Pulmonary artery endothelial cell (primary cell): ENCODE measurements around the gene ZNF410. TPM values are rescaled to one million over a fixed set of nuclear protein-coding genes. Genes with fewer than 3 reads are reported as not detected.

ENCODE experiments used
- DNase-seq: peaks from one replicate; pipeline ENCODE4 v3.0.0-alpha.2; 2011; ENCODE audit warnings: low read depth, low spot score
- total RNA-seq: library from RNA; depleted of rRNA; stranded (reverse); fragments of >200 nt; gene quantifications from 2 replicates; pipeline ENCODE4 v1.2.3, GENCODE V29; 2014

The ZNF410 gene
- total RNA-seq, 1 donor from 2014 or later: 56.8 TPM

DNA sequence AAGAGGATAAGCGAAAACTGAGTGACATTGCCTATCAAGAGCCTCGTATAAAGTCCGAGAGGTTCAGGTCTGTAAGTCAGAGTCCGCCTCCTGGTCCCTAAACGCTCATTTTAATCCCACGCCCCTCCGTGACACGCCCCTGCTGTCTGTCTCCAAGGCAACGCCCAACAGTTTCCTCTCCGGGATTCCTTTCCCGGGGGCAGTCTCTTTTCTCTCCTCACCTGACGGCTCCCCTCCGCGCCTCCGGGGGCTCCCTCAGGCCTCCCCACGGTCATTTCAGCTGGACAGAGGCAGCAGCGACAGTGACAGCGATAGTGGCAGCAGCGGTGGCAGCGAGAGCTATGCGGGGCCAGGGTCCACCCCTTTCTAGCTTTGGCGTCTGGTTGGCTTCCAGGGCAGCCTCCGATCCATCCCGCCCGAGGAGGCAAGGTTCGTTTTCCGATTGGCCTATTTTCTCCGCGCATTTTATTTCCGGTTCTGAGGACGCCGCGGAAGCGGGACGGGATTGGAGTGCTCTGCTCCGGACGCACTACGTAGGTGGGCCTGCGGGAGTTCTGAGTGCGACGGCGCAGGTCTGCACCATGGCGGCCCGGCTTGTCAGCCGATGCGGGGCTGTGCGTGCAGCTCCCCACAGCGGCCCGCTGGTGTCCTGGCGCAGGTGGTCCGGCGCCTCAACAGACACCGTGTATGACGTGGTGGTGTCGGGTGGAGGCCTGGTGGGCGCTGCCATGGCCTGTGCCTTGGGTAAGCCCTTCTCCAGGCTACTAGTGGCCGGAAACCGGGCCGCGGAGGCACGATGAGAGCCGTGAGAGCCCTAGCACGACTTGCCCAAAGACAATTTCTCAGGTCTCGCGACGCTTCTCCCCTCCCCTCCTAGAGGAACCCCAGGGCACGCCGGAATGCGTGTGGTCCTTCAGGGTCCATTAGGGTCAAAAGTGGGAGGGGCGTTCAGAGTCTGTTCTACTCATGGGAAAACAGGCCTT, 63.4 kb downstream of the ZNF410 start, which contains the start of the genes COQ6 and FAM161B:
COQ6 (plus strand) TSS at position 551 of the 983 bp plus-strand sequence; CDS start at position 582, 31 bp downstream.
FAM161B (minus strand) TSS at position 343 of the 983 bp plus-strand sequence; CDS start at position 275, 68 bp downstream.
- DNase-seq: peak; percentile 87

DNA sequence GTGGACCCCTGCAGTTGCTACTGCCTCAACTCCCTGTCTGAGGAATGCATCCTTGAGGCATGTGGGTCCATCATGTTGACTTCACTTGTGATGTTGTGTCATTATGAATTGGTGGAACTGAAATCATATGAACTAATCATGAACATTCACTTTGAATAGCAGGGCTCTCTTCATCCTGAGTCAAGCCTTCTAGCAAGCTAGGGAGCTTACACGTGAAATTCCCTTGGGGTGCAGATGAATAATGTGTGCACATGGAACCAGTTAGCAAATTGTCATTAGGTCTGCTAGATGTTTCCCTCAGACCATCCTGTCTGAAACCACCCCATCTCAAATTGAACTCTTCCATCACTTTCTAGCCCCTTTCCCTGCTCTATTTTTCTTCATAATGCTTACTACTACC, 67.1 kb downstream of the ZNF410 start:
- DNase-seq: no peak

DNA sequence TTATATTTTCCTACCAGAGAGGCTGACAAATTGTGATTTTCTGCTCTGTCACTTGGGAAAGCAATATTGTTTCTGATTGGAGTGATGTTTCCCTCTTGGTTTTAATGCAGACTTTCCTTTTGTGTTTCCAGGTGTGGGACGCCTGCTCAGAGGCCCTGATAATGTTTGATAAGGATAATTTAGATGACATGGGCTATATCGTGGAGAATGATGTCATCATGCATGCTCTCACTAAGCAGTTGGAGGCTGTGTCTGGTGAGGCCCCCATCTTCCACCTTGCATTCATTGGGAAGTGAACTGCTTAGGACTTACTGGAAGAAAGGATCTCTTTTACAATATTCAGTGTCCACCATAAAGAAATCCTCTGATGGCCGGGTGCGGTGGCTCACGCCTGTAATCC, 69.0 kb downstream of the ZNF410 start:
- no peak for DNase-seq

DNA sequence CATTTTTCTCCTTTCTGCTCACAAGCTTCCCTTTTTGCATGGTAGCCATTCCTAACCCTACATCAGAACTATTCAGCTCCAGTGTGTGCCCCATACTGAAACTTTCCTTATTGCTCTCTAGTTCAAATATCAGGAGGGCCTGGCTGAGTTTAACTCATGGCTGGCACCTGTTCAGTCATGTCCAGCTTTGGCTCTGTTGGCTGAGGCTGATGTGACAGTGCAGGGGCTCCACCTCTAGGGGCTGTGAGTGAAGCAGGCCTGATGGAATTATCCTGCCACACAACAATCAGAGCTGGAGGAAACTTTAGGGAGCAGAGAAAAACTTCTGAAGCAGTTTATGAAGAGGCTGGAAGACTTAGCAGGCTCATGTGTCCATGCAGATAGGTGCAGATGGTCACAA, 71.9 kb downstream of the ZNF410 start:
- DNase-seq: no peak

DNA sequence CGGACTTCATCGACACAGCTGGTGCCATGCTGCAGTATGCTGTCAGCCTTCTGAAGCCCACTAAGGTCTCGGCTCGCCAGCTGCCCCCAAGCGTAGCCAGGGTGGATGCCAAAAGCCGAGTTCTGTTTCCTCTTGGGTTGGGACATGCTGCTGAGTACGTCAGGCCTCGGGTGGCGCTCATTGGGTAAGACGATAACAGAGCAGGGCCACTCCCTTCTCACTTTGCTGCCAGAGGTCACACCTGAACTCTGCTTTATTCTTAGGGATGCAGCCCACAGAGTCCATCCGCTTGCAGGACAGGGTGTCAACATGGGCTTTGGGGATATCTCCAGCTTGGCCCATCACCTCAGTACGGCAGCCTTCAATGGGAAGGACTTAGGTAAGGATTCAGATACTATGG, 74.5 kb downstream of the ZNF410 start:
- no peak for DNase-seq

DNA sequence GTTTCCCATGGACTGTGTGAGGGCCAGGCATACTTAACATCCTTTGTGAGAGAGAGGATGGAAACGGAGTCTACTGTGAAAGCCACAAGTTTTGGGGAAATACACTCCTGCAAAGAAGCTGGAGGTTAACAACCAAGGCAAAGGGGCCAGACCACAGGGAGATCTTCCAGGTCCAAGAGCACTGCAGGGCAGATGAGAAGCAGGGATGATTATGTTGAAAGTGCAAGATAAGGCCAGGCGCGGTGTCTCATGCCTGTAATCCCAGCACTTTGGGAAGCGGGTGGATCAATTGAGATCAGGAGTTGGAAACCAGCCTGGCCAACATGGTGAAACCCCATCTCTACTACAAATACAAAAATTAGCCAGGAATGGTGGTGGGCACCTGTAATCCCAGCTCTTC, 78.6 kb downstream of the ZNF410 start:
- DNase-seq: no peak

DNA sequence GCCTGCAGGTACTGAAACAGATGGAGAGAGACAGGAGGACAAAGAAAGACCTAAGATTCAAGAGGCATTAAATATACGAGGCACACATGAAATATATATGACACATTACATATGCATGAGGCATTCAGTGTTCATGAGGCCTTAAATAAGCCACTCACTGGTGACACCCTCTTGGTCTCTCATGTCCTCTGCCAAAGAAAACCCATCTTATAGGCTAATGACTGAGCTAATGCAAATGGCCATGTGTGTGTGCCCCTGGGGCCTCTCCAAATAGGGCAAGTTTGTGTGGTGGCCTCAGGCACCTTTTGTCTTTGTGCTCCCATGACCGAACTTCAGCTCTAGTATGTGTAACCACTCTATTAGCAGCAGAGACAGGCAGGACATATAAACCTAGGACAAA, 82.2 kb downstream of the ZNF410 start:
- no peak for DNase-seq

DNA sequence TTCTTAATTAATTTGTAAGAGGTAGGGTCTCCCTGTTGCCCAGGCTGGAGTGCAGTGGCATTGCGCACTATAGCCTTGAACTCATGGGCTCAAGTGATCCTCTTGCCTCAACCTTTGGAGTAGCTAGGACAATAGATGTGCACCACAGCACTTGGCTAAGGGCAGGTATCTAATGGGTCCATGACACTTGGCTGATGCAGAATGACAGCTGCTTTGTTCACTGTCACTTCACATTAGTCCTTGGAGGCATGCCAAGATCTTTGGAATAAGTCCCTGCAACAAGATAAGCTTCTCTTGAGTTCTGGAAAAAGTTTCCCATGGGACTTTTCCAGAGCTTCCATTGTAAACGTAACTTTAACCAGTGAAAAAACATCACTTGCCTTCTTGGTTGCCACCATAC, 86.8 kb downstream of the ZNF410 start:
- no peak for DNase-seq

DNA sequence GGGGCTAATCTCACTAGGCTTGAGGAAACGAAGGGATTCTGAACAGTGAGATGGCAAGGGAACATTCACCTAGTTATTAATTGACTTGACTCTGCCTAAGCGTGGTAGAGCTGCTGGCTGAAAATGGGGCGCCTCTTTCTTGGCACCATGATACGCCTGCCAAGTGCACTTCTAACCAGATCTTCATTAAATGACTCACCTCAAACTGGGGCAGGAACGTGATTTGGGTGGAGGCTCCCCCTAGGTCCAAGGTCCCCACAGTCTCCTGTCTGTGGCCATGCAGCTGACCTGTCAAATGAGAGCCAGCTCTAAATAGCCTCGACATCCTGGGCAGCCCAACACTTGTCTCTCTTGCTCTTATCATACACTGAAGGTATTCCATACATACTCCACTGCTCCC, 89.5 kb downstream of the ZNF410 start:
- no peak for DNase-seq

DNA sequence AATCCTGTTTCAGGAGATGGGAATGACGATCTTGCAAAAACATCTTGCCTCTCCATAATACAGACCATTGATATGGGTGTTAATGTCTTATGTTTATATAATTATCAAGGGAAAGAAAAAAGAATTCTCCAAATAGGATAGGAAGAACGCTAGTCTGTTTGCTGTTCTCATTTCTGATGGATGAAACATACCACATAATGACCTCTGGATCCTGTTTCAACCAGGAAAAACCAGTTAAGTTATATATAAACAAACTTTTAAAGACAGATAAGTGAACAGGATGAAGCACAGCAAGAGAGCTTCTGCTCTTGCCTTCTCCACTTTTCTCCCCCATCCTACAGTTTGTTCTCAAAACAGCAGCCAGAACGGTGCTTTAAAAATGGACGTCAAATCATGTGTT, 91.2 kb downstream of the ZNF410 start:
- DNase-seq: no peak

Other genes with a start within 250 kb of the ZNF410 start
- gene DNAL1, start 241.9 kb upstream of the ZNF410 start, total RNA-seq: 5.9 and 7.2 TPM in 2 replicates
- 25.3 and 25.5 TPM in 2 replicates for gene PNMA1, start 172.5 kb upstream of the ZNF410 start, total RNA-seq
- gene PTGR2, start 35.0 kb upstream of the ZNF410 start, total RNA-seq: 1.9 TPM in 2 replicates
- 1.5 and 2.6 TPM in 2 replicates for gene FAM161B, start 63.2 kb downstream of the ZNF410 start, total RNA-seq
- 15.7 and 17.5 TPM in 2 replicates for gene COQ6, start 63.4 kb downstream of the ZNF410 start, total RNA-seq
- gene ENTPD5, start 132.4 kb downstream of the ZNF410 start, total RNA-seq: 9.9 and 12.7 TPM in 2 replicates
- 1.3 and 1.9 TPM in 2 replicates for gene BBOF1, start 132.5 kb downstream of the ZNF410 start, total RNA-seq
- gene ALDH6A1, start 197.6 kb downstream of the ZNF410 start, total RNA-seq: 21.6 and 30.9 TPM in 2 replicates
- gene LIN52, start 198.1 kb downstream of the ZNF410 start, total RNA-seq: 11.0 and 15.5 TPM in 2 replicates